Thyroid gland (tissue), 4 donors: ENCODE results near the gene XDH. TPM values are rescaled to one million over a fixed set of nuclear protein-coding genes. Genes with fewer than 3 reads are reported as not detected.

ENCODE experiments used
- DNase-seq, 2 donors: peaks; one replicate each; pipeline ENCODE4 v3.0.0-alpha.2; 2019
- H3K27ac ChIP-seq, 3 donors: fragments of 200-600 bp; sonication (generic); 1 replicate in 2 of 3; 2 replicates in 1 of 3; pipeline ENCODE4 v1.5.1; 2016 to 2019; ENCODE audit warnings: mild to moderate bottlenecking in 1 of 3, moderate library complexity in 1 of 3
- H3K27me3 ChIP-seq: fragments of 200-600 bp; sonication (generic); one replicate; pipeline ENCODE4 v1.5.1; 2019
- H3K36me3 ChIP-seq, 2 donors: fragments of 200-600 bp; sonication (generic); one replicate each; pipeline ENCODE4 v1.5.1; 2016 to 2019
- H3K4me1 ChIP-seq, 2 donors: fragments of 200-600 bp; sonication (generic); one replicate each; pipeline ENCODE4 v1.5.1; 2017 to 2019
- H3K4me3 ChIP-seq, 3 donors: fragments of 200-600 bp; sonication (generic); replicated peaks in 1 of 3; 1 replicate in 2 of 3; 2 replicates in 1 of 3; pipeline ENCODE4 v1.5.1; 2016; ENCODE audit warnings: mild to moderate bottlenecking in 1 of 3
- H3K9me3 ChIP-seq: fragments of 200-600 bp; sonication (generic); one replicate; pipeline ENCODE4 v1.5.1; 2017
- CTCF ChIP-seq, 6 experiments: fragments of 200-600 bp in 3 of 6; fragments of 450-650 bp in 3 of 6; sonication (generic) in 3 of 6; IDR thresholded peaks; one replicate each; pipeline ENCODE4 v1.5.1; 2016 to 2019; ENCODE audit warnings: antibody characterized with exemption in 6 of 6, mild to moderate bottlenecking in 2 of 6, inconsistent platforms in 1 of 6, moderate library complexity in 1 of 6
- POLR2A ChIP-seq, 2 donors: fragments of 450-650 bp; IDR thresholded peaks; one replicate each; pipeline ENCODE4 v1.6.1; 2017; ENCODE audit warnings: antibody characterized with exemption in 2 of 2, mild to moderate bottlenecking in 2 of 2, moderate library complexity in 1 of 2
- WGBS, 2 donors: methylation state at CpG; one replicate each; pipeline ENCODE4 v1.1.5; 2017; 5-methylcytosine and 5-hydroxymethylcytosine counted together
- intact Hi-C: fragments of 100-400 bp; cut with DNase I; formaldehyde crosslinking; loops from one replicate; pipeline ENCODE4 v1.15.1; 2023
- total RNA-seq, 4 donors: library from RNA; depleted of rRNA; stranded (reverse); fragments of >200 nt; gene quantifications; one replicate each; pipeline ENCODE4 v1.2.3, GENCODE V29; 2016

XDH gene
- total RNA-seq, 4 donors from 2014 or later, result 0.13 to 2.6 (median 1.9) TPM; not detected in 1

- Histone ChIP-seq H3K27me3 (no peaks in the 10 kb centered on the region), H3K9me3 (no peaks in the 10 kb centered on the region), H3K27ac (no peak overlapping the region), H3K4me1 (no peaks in the 10 kb centered on the region), H3K36me3 (no peaks in the 10 kb centered on the region), H3K4me3 (no peak overlapping the region)
- intact Hi-C loops, result no loop called here
- WGBS, 2 donors, result 69 to 71% methylated on average over 9 of the region's 9 CpGs
- no peak for TF ChIP-seq POLR2A (IDR thresholded peaks at IDR 0.05)
- TF ChIP-seq CTCF (IDR thresholded peaks at IDR 0.05), result no peak
- no peak for DNase-seq
Observed at GRCh38 chr2:31347750-31348149, 66.8 kb downstream of the XDH start.

- TF ChIP-seq POLR2A (IDR thresholded peaks at IDR 0.05), result no peak
- TF ChIP-seq CTCF (IDR thresholded peaks at IDR 0.05), result no peak
- no peaks in the 10 kb centered on the region for H3K27me3 ChIP-seq
- no peak overlapping the region for H3K27ac ChIP-seq
- H3K4me1 ChIP-seq, result no peaks in the 10 kb centered on the region
- WGBS, 2 donors, result 80 to 83% methylated on average over 6 of the region's 6 CpGs
- no peaks in the 10 kb centered on the region for H3K36me3 ChIP-seq
- no peak for DNase-seq
- H3K4me3 ChIP-seq, result no peak overlapping the region
- no peaks in the 10 kb centered on the region for H3K9me3 ChIP-seq
- intact Hi-C loops, result no loop called here
Observed at GRCh38 chr2:31347319-31347718, 67.2 kb downstream of the XDH start.

- WGBS, 2 donors, result 84 to 88% methylated on average over 4 of the region's 4 CpGs
- no peak overlapping the region for H3K27ac ChIP-seq
- DNase-seq, result no peak
Observed at GRCh38 chr2:31344447-31344846, 70.1 kb downstream of the XDH start.

GRCh38 chr2:31341351-31341750 is 73.2 kb downstream of the XDH start:
- 83 to 87% methylated on average over 6 of the region's 6 CpGs for WGBS, 2 donors
- Histone ChIP-seq H3K36me3 (no peaks in the 10 kb centered on the region), H3K4me1 (no peaks in the 10 kb centered on the region), H3K9me3 (no peaks in the 10 kb centered on the region), H3K27ac (no peak overlapping the region), H3K27me3 (no peaks in the 10 kb centered on the region), H3K4me3 (no peak overlapping the region)
- DNase-seq, result no peak
- intact Hi-C loops, result no loop called here
- TF ChIP-seq CTCF (IDR thresholded peaks at IDR 0.05) (no peak), POLR2A (IDR thresholded peaks at IDR 0.05) (no peak)

More at GRCh38 chr2:31344447-31344846, 70.1 kb downstream of the XDH start:
- Histone ChIP-seq H3K36me3 (no peaks in the 10 kb centered on the region), H3K9me3 (no peaks in the 10 kb centered on the region), H3K4me1 (no peaks in the 10 kb centered on the region), H3K4me3 (no peak overlapping the region), H3K27me3 (no peaks in the 10 kb centered on the region)
- intact Hi-C loops, result no loop called here
- TF ChIP-seq CTCF (IDR thresholded peaks at IDR 0.05) (no peak), POLR2A (IDR thresholded peaks at IDR 0.05) (no peak)

GRCh38 chr2:31339696-31340095 is 74.8 kb downstream of the XDH start:
- no peaks in the 10 kb centered on the region for H3K36me3 ChIP-seq
- WGBS, 2 donors, result 95 to 96% methylated on average over 7 to 9 of the region's 9 CpGs
- no peaks in the 10 kb centered on the region for H3K9me3 ChIP-seq
- no peaks in the 10 kb centered on the region for H3K27me3 ChIP-seq
- DNase-seq, result no peak
- H3K4me3 ChIP-seq, result no peak overlapping the region
- no peak for TF ChIP-seq CTCF (IDR thresholded peaks at IDR 0.05)
- TF ChIP-seq POLR2A (IDR thresholded peaks at IDR 0.05), result no peak
- intact Hi-C loops, result loop anchor here (10.0 kb wide), 1 partner anchor 105 kb away; the partner anchor contains the start of gene EHD3
- H3K27ac ChIP-seq, result no peak overlapping the region
- no peaks in the 10 kb centered on the region for H3K4me1 ChIP-seq
